H1 (cell line): ENCODE measurements around the gene ZFP64. TPM values are rescaled to one million over a fixed set of nuclear protein-coding genes. Genes with fewer than 3 reads are reported as not detected.

Source experiments
- CTCF ChIA-PET: fragments of 300-600 bp; sonication (Branson Sonifier 250); formaldehyde crosslinking; loops from one replicate; lab custom pipeline; 2021; ENCODE audit not compliant: partially characterized antibody; lab: Charles Lee
- POLR2A ChIA-PET: fragments of 300-600 bp; sonication (Branson Sonifier 250); formaldehyde crosslinking; loops from one replicate; lab custom pipeline; 2021; ENCODE audit warnings: inconsistent platforms; ENCODE audit not compliant: partially characterized antibody; lab: Charles Lee
- DNase-seq, 2 experiments: peaks; one replicate each; pipeline versions ENCODE4 v3.0.0 to v3.0.0-alpha.2; 2010 to 2022; ENCODE audit warnings: low spot score in 2 of 2, low read depth in 1 of 2, mixed read lengths in 1 of 2
- FAIRE-seq: peaks from 2 replicates; lab custom pipeline; 2011; peaks lifted over from hg19 to GRCh38; lab: Jason Lieb, UNC
- H2AFZ ChIP-seq: 2 replicates; pipeline ENCODE4 v1.8.1; 2012; ENCODE audit warnings: low read length, inconsistent platforms
- H2AK5ac ChIP-seq: 2 replicates; pipeline ENCODE4 v1.6.1; 2013; ENCODE audit warnings: low read depth, low read length
- H2BK120ac ChIP-seq: replicated peaks from 2 replicates; pipeline ENCODE3; 2013; ENCODE audit warnings: low read depth, low read length, inconsistent platforms
- H2BK12ac ChIP-seq: 2 replicates; pipeline ENCODE4 v1.6.1; 2013; ENCODE audit warnings: low read depth, low read length
- H2BK15ac ChIP-seq: 2 replicates; pipeline ENCODE4 v1.6.1; 2013; ENCODE audit warnings: low read length
- H2BK20ac ChIP-seq: 2 replicates; pipeline ENCODE4 v1.6.1; 2013; ENCODE audit warnings: low read length
- H2BK5ac ChIP-seq: 2 replicates; pipeline ENCODE4 v1.6.1; 2013; ENCODE audit warnings: low read depth, low read length
- H3K14ac ChIP-seq: 2 replicates; pipeline ENCODE4 v1.6.1; 2013; ENCODE audit warnings: inconsistent platforms; ENCODE audit not compliant: insufficient read length
- H3K18ac ChIP-seq: 2 replicates; pipeline ENCODE4 v1.6.1; 2013; ENCODE audit warnings: low read length; ENCODE audit errors: extremely low read depth
- H3K23ac ChIP-seq: 2 replicates; pipeline ENCODE4 v1.6.1; 2013; ENCODE audit warnings: inconsistent platforms; ENCODE audit not compliant: insufficient read length
- H3K23me2 ChIP-seq: 2 replicates; pipeline ENCODE4 v1.6.1; 2013; ENCODE audit warnings: low read depth, low read length
- H3K27ac ChIP-seq: 2 replicates; pipeline ENCODE4 v1.6.1; 2011; ENCODE audit warnings: low read depth, low read length, inconsistent platforms
- H3K27me3 ChIP-seq, 4 experiments: replicated peaks in 1 of 4; 1 replicate in 1 of 4; 2 replicates in 3 of 4; pipeline versions ENCODE4 v1.6.1 to v1.8.1; 2011 to 2013; ENCODE audit warnings: low read length in 3 of 4, mild to moderate bottlenecking in 3 of 4, inconsistent platforms in 2 of 4, mixed read lengths in 2 of 4, moderate library complexity in 1 of 4; ENCODE audit not compliant: control insufficient read depth in 3 of 4, insufficient read depth in 3 of 4; ENCODE audit errors: extremely low read depth in 1 of 4
- H3K36me3 ChIP-seq, 4 experiments: 2 replicates each; pipeline versions ENCODE4 v1.6.1 to v1.8.1; 2011 to 2013; ENCODE audit warnings: mild to moderate bottlenecking in 4 of 4, low read length in 3 of 4, moderate library complexity in 2 of 4, control low read depth in 1 of 4, inconsistent platforms in 1 of 4; ENCODE audit not compliant: insufficient read depth in 4 of 4, control insufficient read depth in 2 of 4
- H3K4ac ChIP-seq: replicated peaks from 2 replicates; pipeline ENCODE3; 2013; ENCODE audit warnings: low read length, low read depth, mixed read lengths, inconsistent platforms; ENCODE audit not compliant: insufficient read length
- H3K4me1 ChIP-seq, 4 experiments: replicated peaks in 1 of 4; 1 replicate in 1 of 4; 2 replicates in 3 of 4; pipeline versions ENCODE4 v1.6.1 to v1.8.1; 2011 to 2013; ENCODE audit warnings: low read length in 3 of 4, inconsistent platforms in 2 of 4, mixed read lengths in 1 of 4; ENCODE audit not compliant: insufficient read depth in 4 of 4, control insufficient read depth in 3 of 4
- H3K4me2 ChIP-seq, 2 experiments: 2 replicates each; pipeline versions ENCODE4 v1.6.1 to v1.8.1; 2011 to 2013; ENCODE audit warnings: low read depth in 2 of 2, low read length in 2 of 2, control low read depth in 1 of 2, inconsistent platforms in 1 of 2, mild to moderate bottlenecking in 1 of 2; ENCODE audit not compliant: insufficient read depth in 1 of 2
- H3K4me3 ChIP-seq, 4 experiments: fragments of 200-600, 300-600 bp in 1 of 4; sonication (generic), shearing (Covaris generic), sonication (Bioruptor Twin) in 1 of 4; 2 replicates each; pipeline versions ENCODE4 v1.5.1 to v1.8.1; 2011 to 2016; ENCODE audit warnings: low read length in 4 of 4, low read depth in 3 of 4, control low read depth in 2 of 4, inconsistent platforms in 2 of 4, mild to moderate bottlenecking in 2 of 4, mixed read lengths in 1 of 4, moderate library complexity in 1 of 4; ENCODE audit not compliant: insufficient read depth in 2 of 4; ENCODE audit errors: extremely low read depth in 1 of 4
- H3K56ac ChIP-seq: replicated peaks from 2 replicates; pipeline ENCODE3; 2013; ENCODE audit warnings: low read depth, mild to moderate bottlenecking, mixed read lengths, low read length, inconsistent platforms; ENCODE audit not compliant: insufficient read length
- H3K79me1 ChIP-seq: 2 replicates; pipeline ENCODE4 v1.6.1; 2013; ENCODE audit warnings: low read depth, low read length, control low read depth
- H3K79me2 ChIP-seq, 2 experiments: 2 replicates each; pipeline versions ENCODE4 v1.6.1 to v1.8.1; 2012 to 2013; ENCODE audit warnings: low read length in 2 of 2, mild to moderate bottlenecking in 2 of 2, inconsistent platforms in 1 of 2; ENCODE audit not compliant: insufficient read depth in 2 of 2, control insufficient read depth in 1 of 2
- H3K9ac ChIP-seq, 4 experiments: replicated peaks in 1 of 4; 1 replicate in 1 of 4; 2 replicates in 3 of 4; pipeline versions ENCODE4 v1.6.1 to v1.8.1; 2011 to 2013; ENCODE audit warnings: low read depth in 3 of 4, low read length in 3 of 4, control low read depth in 2 of 4, mild to moderate bottlenecking in 2 of 4, moderate library complexity in 2 of 4, inconsistent platforms in 1 of 4; ENCODE audit errors: extremely low read depth in 1 of 4
- H3K9me3 ChIP-seq, 2 experiments: 2 replicates each; pipeline versions ENCODE4 v1.6.1 to v1.8.1; 2012 to 2013; ENCODE audit warnings: mild to moderate bottlenecking in 2 of 2, moderate library complexity in 2 of 2, control low read depth in 1 of 2, inconsistent platforms in 1 of 2, low read depth in 1 of 2, low read length in 1 of 2, mixed read lengths in 1 of 2; ENCODE audit not compliant: insufficient read depth in 2 of 2
- H4K20me1 ChIP-seq, 2 experiments: replicated peaks in 1 of 2; 2 replicates each; pipeline versions ENCODE3 to v1.8.1; 2011 to 2013; ENCODE audit warnings: inconsistent platforms in 2 of 2, low read length in 2 of 2, mild to moderate bottlenecking in 1 of 2; ENCODE audit not compliant: insufficient read depth in 2 of 2, control insufficient read depth in 1 of 2
- H4K5ac ChIP-seq: 2 replicates; pipeline ENCODE4 v1.6.1; 2013; ENCODE audit warnings: low read length, low read depth, mixed read lengths, inconsistent platforms; ENCODE audit not compliant: insufficient read length
- H4K8ac ChIP-seq: 2 replicates; pipeline ENCODE4 v1.8.0; 2013; ENCODE audit warnings: mild to moderate bottlenecking, moderate library complexity, low read length, inconsistent platforms; ENCODE audit not compliant: insufficient read depth; ENCODE audit errors: extremely low read depth
- H4K91ac ChIP-seq: replicated peaks from 2 replicates; pipeline ENCODE3; 2013; ENCODE audit warnings: low read length, mixed read lengths, inconsistent platforms; ENCODE audit not compliant: insufficient read length
- BACH1 ChIP-seq: IDR thresholded peaks from 2 replicates; pipeline ENCODE4 v1.6.1; 2012; ENCODE audit warnings: low read length, improper control_type of control experiment
- BCL11A ChIP-seq, 2 experiments: IDR thresholded peaks; one replicate each; pipeline ENCODE4 v1.6.1; 2011; ENCODE audit warnings: low read depth in 2 of 2, low read length in 2 of 2, mild to moderate bottlenecking in 2 of 2
- EGR1 ChIP-seq: IDR thresholded peaks from 2 replicates; pipeline ENCODE4 v1.6.1; 2011; ENCODE audit warnings: low read depth, low read length, borderline replicate concordance
- HDAC6 ChIP-seq: IDR thresholded peaks from one replicate; pipeline ENCODE4 v1.7.1; 2012; ENCODE audit warnings: low read depth, mild to moderate bottlenecking, inconsistent platforms, low read length, moderate library complexity
- NANOG ChIP-seq: IDR thresholded peaks from 2 replicates; pipeline ENCODE4 v1.6.1; 2011; ENCODE audit warnings: low read length, low read depth, mild to moderate bottlenecking, inconsistent platforms; ENCODE audit not compliant: insufficient read depth, poor library complexity, severe bottlenecking
- NRF1 ChIP-seq: IDR thresholded peaks from 2 replicates; pipeline ENCODE4 v1.6.1; 2011; ENCODE audit warnings: mild to moderate bottlenecking, low read depth, low read length, improper control_type of control experiment
- POU5F1 ChIP-seq: IDR thresholded peaks from 2 replicates; pipeline ENCODE4 v1.6.1; 2011; ENCODE audit warnings: low read depth, mild to moderate bottlenecking, low read length, moderate library complexity
- RAD21 ChIP-seq, 2 experiments: IDR thresholded peaks in 1 of 2; conservative IDR thresholded peaks in 1 of 2; 2 replicates each; pipeline ENCODE4 v1.6.1; 2011; ENCODE audit warnings: low read depth in 2 of 2, low read length in 2 of 2, improper control_type of control experiment in 1 of 2, inconsistent platforms in 1 of 2, mild to moderate bottlenecking in 1 of 2, moderate library complexity in 1 of 2
- RFX5 ChIP-seq: IDR thresholded peaks from 2 replicates; pipeline ENCODE4 v1.6.1; 2011; ENCODE audit warnings: low read depth, low read length, improper control_type of control experiment, borderline replicate concordance
- RNF2 ChIP-seq: fragments of 200-900, 300-1000 bp; sonication (generic); IDR thresholded peaks from 2 replicates; pipeline ENCODE4 v1.7.1; 2016; ENCODE audit warnings: borderline replicate concordance, low read depth, mild to moderate bottlenecking, antibody characterized with exemption, low read length; ENCODE audit not compliant: poor library complexity, severe bottlenecking; ENCODE audit errors: missing control alignments
- SIN3A ChIP-seq, 2 experiments: IDR thresholded peaks in 1 of 2; conservative IDR thresholded peaks in 1 of 2; 2 replicates each; pipeline ENCODE4 v1.6.1; 2011 to 2012; ENCODE audit warnings: low read length in 2 of 2, improper control_type of control experiment in 1 of 2, low read depth in 1 of 2, mild to moderate bottlenecking in 1 of 2
- TAF7 ChIP-seq: optimal IDR thresholded peaks from 2 replicates; pipeline ENCODE3; 2011; ENCODE audit warnings: low read depth, mild to moderate bottlenecking, inconsistent platforms, low read length, moderate library complexity, borderline replicate concordance
- ZNF274 ChIP-seq: IDR thresholded peaks from 2 replicates; pipeline ENCODE4 v1.7.0; 2012; ENCODE audit warnings: low read length, borderline replicate concordance; ENCODE audit errors: extremely low read depth
- WGBS, 2 experiments: shearing (Covaris generic) in 1 of 2; methylation state at CpG; one replicate each; pipeline versions ENCODE4 v1.1.6 to v1.1.7; 2013 to 2015; ENCODE audit warnings: low lambda C conversion rate in 2 of 2, mixed read lengths in 2 of 2, inconsistent platforms in 1 of 2, low coverage in 1 of 2, missing lambda C conversion rate in 1 of 2; ENCODE audit not compliant: insufficient replicate concordance in 2 of 2, insufficient coverage in 1 of 2, insufficient read length in 1 of 2; ENCODE audit errors: extremely low coverage in 1 of 2, missing lambda C conversion rate in 1 of 2; 5-methylcytosine and 5-hydroxymethylcytosine counted together
- polyA plus RNA-seq, 7 experiments: library from polyadenylated mRNA; depleted of rRNA in 3 of 7; stranded (reverse) in 5 of 7; unstranded in 2 of 7; fragments of >200 nt in 5 of 7; fragments of 200-250 nt in 2 of 7; gene quantifications; 1 replicate in 5 of 7; 2 replicates in 1 of 7; 4 replicates in 1 of 7; pipeline versions ENCODE4 v1.2.1 to v1.2.3, GENCODE V29; 2011 to 2013; ENCODE audit warnings: missing spikeins in 2 of 7, mixed read lengths in 2 of 7
- total RNA-seq: library from RNA; stranded (reverse); fragmentation: NEBNext Ultra II Directional; extraction: Animal tissue kit (Norgen Biotek cat#: 25700); gene quantifications from 2 replicates; pipeline ENCODE4 v1.2.1, GENCODE V29; 2021

Gene ZFP64
- total and polyA plus RNA-seq, 2 of the 8 experiments (the other 6 are each of a cell fraction or from before 2014, with no cell fraction given) = 25.3 to 43.7 TPM

GRCh38 chr20:52137850-52138249 lies 53.7 kb downstream of the ZFP64 start:
- Histone ChIP-seq H3K56ac (no peak overlapping the region), H3K4ac (no peak overlapping the region), H4K8ac (no peak overlapping the region), H2BK15ac (no peak overlapping the region), H3K23me2 (no peaks in the 10 kb centered on the region), H4K20me1 (no peaks in the 10 kb centered on the region), H3K4me3 (no peak overlapping the region), H4K91ac (no peak overlapping the region), H2AFZ (no peak overlapping the region), H3K9ac (no peak overlapping the region), H3K27ac (no peak overlapping the region), H2BK12ac (no peak overlapping the region), H3K18ac (no peak overlapping the region), H3K9me3 (0 out of 4 replicates have a peak, but pooled peaks cover 0 to 2% of the 10 kb centered on the region in 2 experiments), H3K4me2 (no peak overlapping the region), H2BK5ac (no peak overlapping the region), H3K14ac (no peak overlapping the region), H3K27me3 (no peaks in the 10 kb centered on the region), H3K23ac (no peak overlapping the region), H3K79me1 (no peaks in the 10 kb centered on the region), H4K5ac (no peak overlapping the region), H2BK20ac (no peak overlapping the region), H3K36me3 (no peaks in the 10 kb centered on the region), H2AK5ac (no peak overlapping the region), H2BK120ac (no peak overlapping the region), H3K4me1 (no peaks in the 10 kb centered on the region), H3K79me2 (no peaks in the 10 kb centered on the region)
- DNase-seq (no peak), FAIRE-seq (no peak)
- POLR2A ChIA-PET = no interaction called here
- 98% methylated on average over 4 of the region's 4 CpGs; no CpG with 5 or more reads in 1 of the 2 experiments for WGBS, 2 experiments
- CTCF ChIA-PET = interaction anchor here (0.9 to 1.2 kb wide), 2 partner anchors 9 to 13 kb away, joined by 3 to 7 read pairs; no protein-coding TSS in a partner anchor
- TF ChIP-seq BCL11A (IDR thresholded peaks at IDR 0.05; ENCODE audit: low read depth in 2 of 2, low read length in 2 of 2) (no peak), RAD21 (IDR thresholded peaks at IDR 0.05 in 1 of 2, conservative IDR thresholded peaks at IDR 0.05 in 1 of 2; ENCODE audit: low read depth in 2 of 2, low read length in 2 of 2) (no peak), RNF2 (no peak), HDAC6 (no peak), EGR1 (no peak), ZNF274 (no peak), SIN3A (conservative IDR thresholded peaks at IDR 0.05 in 1 of 2, IDR thresholded peaks at IDR 0.05 in 1 of 2; ENCODE audit: low read depth in 1 of 2, low read length in 2 of 2) (no peak), BACH1 (no peak), TAF7 (no peak), RFX5 (no peak), POU5F1 (no peak), NRF1 (no peak), NANOG (no peak)
